HG03354 (cell line): ENCODE data around the gene SMIM3.
A peak's percentile ranks its signal among the peaks of the same experiment; 100 is the strongest.
"Not testable (repeated sequence)": the region's sequence is repeated elsewhere in the genome, so short reads cannot be mapped to it uniquely, and the experiment has no call there.

Source experiments
- ATAC-seq: cut with Tn5 transposase; IDR thresholded peaks from one replicate; pipeline ENCODE4 v1.9.1; 2021; ENCODE audit warnings: mild to moderate bottlenecking; ENCODE audit not compliant: unreplicated experiment, poor library complexity, severe bottlenecking

Gene SMIM3

GRCh38 chr5:150789943-150790611 lies 11.5 kb downstream of the SMIM3 start:
- ATAC-seq = peak; percentile 97

GRCh38 chr5:150791536-150791935 lies 13.0 kb downstream of the SMIM3 start:
- ATAC-seq = no peak

- ATAC-seq = not testable (repeated sequence)
Observed at GRCh38 chr5:150793423-150793888, 14.9 kb downstream of the SMIM3 start.

GRCh38 chr5:150794927-150795326 lies 16.4 kb downstream of the SMIM3 start:
- no peak for ATAC-seq

- no peak for ATAC-seq
Observed at GRCh38 chr5:150797384-150797783, 18.8 kb downstream of the SMIM3 start.

- peak; percentile 79 for ATAC-seq
Observed at GRCh38 chr5:150801117-150801927, 22.8 kb downstream of the SMIM3 start.

- no peak for ATAC-seq
Observed at GRCh38 chr5:150804388-150804787, 25.8 kb downstream of the SMIM3 start.

GRCh38 chr5:150809363-150809762 lies 30.8 kb downstream of the SMIM3 start:
- ATAC-seq = no peak

- ATAC-seq = no peak
Observed at GRCh38 chr5:150815010-150815409, 36.5 kb downstream of the SMIM3 start.

GRCh38 chr5:150816946-150817345 lies 38.4 kb downstream of the SMIM3 start:
- no peak for ATAC-seq

- no peak for ATAC-seq
Observed at GRCh38 chr5:150829744-150830143, 51.2 kb downstream of the SMIM3 start.

GRCh38 chr5:150831821-150832220 lies 53.3 kb downstream of the SMIM3 start:
- not testable (repeated sequence) for ATAC-seq

GRCh38 chr5:150836064-150836463 lies 57.5 kb downstream of the SMIM3 start:
- ATAC-seq = no peak

- ATAC-seq = no peak
Observed at GRCh38 chr5:150836703-150837102, 58.1 kb downstream of the SMIM3 start.

GRCh38 chr5:150845185-150845859 lies 66.8 kb downstream of the SMIM3 start:
- ATAC-seq = not testable (repeated sequence)

GRCh38 chr5:150846308-150846653 lies 67.7 kb downstream of the SMIM3 start, which contains the start of gene IRGM:
IRGM (plus strand) TSS chr5:150846521; CDS start chr5:150848124, 1,603 bp downstream.
- ATAC-seq = not testable (repeated sequence)
